Left ventricle myocardium inferior (tissue), 1 donor: Measurements from ENCODE around the gene GCNT1. TPM values are rescaled to one million over a fixed set of nuclear protein-coding genes. Genes with fewer than 3 reads are reported as not detected.
"Not testable (repeated sequence)": the region's sequence is repeated elsewhere in the genome, so short reads cannot be mapped to it uniquely, and the experiment has no call there.

Experiments
- DNase-seq: peaks from one replicate; pipeline ENCODE4 v3.0.0-alpha.2; 2020
- H3K27ac ChIP-seq: fragments of 200-600 bp; replicated peaks from 2 replicates; pipeline ENCODE4 v1.8.0; 2021
- H3K27me3 ChIP-seq: fragments of 200-600 bp; 2 replicates; pipeline ENCODE4 v1.8.0; 2021; ENCODE audit warnings: low read depth
- H3K36me3 ChIP-seq: fragments of 200-600 bp; 2 replicates; pipeline ENCODE4 v1.8.0; 2021
- H3K4me1 ChIP-seq: fragments of 200-600 bp; 2 replicates; pipeline ENCODE4 v1.8.0; 2021
- H3K4me3 ChIP-seq: fragments of 200-600 bp; 2 replicates; pipeline ENCODE4 v1.8.0; 2021; ENCODE audit warnings: mild to moderate bottlenecking, moderate library complexity
- H3K9me3 ChIP-seq: fragments of 200-600 bp; replicated peaks from 2 replicates; pipeline ENCODE4 v1.8.0; 2021
- CTCF ChIP-seq: fragments of 200-600 bp; IDR thresholded peaks from 2 replicates; pipeline ENCODE4 v1.8.0; 2021; ENCODE audit warnings: antibody characterized with exemption, mild to moderate bottlenecking, borderline replicate concordance
- intact Hi-C: fragments of 100-400 bp; cut with micrococcal nuclease; formaldehyde crosslinking; loops from one replicate; pipeline ENCODE4 v1.11.0; 2022
- total RNA-seq: library from RNA; stranded (reverse); fragmentation: NEBNext Ultra II Directional; extraction: Animal tissue kit (Norgen Biotek cat#: 25700); gene quantifications from one replicate; pipeline ENCODE4 v1.2.1, GENCODE V29; 2021
- donor health status: DM: no; HTN: yes; CAD: no; lungs with severe emphysema.

The GCNT1 gene
- total RNA-seq, 1 donor from 2014 or later: 1.3 TPM

DNA sequence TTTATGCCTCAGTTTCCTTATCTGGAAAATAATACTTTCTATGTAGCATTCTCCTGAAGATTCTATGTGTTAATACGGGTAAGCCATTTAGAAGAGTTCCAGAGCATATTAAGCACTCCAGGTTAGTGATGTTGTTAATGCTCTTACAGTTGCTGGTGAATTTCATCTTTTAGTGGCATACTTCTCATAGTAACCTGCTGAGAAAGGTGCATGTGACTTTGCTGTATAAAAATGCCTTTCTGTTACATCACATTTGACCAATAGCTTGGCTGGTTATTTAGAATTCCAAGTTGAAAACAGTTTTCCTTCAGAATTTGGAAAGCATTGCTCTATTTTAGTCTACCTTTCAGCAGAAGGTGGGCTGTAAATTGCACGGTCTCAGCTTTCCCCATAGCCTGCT lies 27.2 kb downstream of the GCNT1 start:
- no peaks in the 10 kb centered on the region for H3K27me3 ChIP-seq
- no peak overlapping the region for H3K27ac ChIP-seq
- H3K4me3 ChIP-seq: no peak overlapping the region
- TF ChIP-seq CTCF: no peak
- no peaks in the 10 kb centered on the region for H3K36me3 ChIP-seq
- intact Hi-C loops: no loop called here
- H3K4me1 ChIP-seq: peaks cover 6% of the 10 kb centered on the region
- H3K9me3 ChIP-seq: peaks cover 12% of the 10 kb centered on the region
- no peak for DNase-seq

DNA sequence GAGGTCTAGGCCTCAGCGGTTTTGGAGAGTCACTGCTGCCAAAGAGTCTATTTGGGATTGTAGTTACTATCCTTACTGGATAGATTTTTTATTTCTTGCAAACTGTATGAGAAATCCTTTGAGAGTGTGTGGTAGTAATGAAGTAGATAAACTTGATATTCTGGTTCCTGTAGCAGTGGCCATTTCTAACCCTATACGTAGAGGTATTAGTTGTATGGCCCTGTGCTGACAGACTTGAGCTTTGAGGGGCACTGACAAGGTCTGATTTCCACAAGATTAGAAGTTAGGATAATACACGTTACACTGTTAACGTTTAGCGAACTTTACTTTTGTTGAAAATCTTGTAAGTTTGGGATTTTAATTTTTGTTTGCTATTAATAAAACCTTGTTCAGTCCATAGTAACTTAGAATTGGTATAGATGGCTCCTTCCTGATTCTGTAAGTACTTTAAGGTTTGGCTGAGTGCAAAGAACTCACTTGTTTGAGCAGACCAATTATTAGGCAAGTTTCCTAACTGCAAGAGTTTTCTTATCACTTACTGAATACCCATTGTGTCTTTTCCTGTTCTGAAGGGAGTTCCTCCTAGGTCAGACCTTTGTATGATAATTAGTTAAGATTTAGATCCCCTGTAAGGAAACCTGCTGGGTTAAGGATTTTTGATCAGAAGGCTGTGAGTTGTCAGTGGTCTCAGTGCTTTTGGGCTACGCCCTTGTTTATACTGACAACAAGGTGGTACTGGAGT lies 31.4 kb downstream of the GCNT1 start:
- H3K9me3 ChIP-seq: peaks cover 18% of the 10 kb centered on the region
- H3K27ac ChIP-seq: peak overlapping the region; percentile 73
- H3K27me3 ChIP-seq: no peaks in the 10 kb centered on the region
- peaks cover 8% of the 10 kb centered on the region for H3K4me1 ChIP-seq
- no peak for DNase-seq
- no peak overlapping the region for H3K4me3 ChIP-seq
- intact Hi-C loops: no loop called here
- H3K36me3 ChIP-seq: no peaks in the 10 kb centered on the region
- no peak for TF ChIP-seq CTCF

GRCh38 chr9:76491056-76491455 lies 32.1 kb downstream of the GCNT1 start:
- H3K4me1 ChIP-seq, intact Hi-C loops, DNase-seq, H3K27me3 ChIP-seq, H3K36me3 ChIP-seq, H3K4me3 ChIP-seq: not testable (repeated sequence)
- H3K27ac ChIP-seq: peak overlapping the region; percentile 73
- H3K9me3 ChIP-seq: peaks cover 20% of the 10 kb centered on the region

DNA sequence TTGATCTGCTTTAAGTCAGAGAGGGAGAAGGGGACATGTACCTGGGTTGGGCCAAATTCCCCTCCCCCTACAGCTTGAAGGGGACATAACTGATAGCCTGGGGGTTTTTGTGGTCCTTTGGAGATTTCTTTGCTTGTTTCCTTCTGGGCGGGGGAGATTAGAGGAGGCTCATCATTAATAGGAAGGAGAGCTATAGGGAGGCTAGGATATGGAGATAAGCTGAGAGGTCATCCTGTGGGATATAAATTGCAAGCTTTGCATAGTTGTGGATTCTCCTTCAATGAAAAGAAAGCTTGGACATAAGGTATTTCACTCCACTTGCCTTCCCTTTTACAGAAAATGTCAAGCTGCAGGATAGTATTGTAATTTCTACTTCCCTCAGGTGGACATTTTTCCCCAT lies 34.5 kb downstream of the GCNT1 start:
- H3K4me1 ChIP-seq, DNase-seq, H3K27me3 ChIP-seq, H3K27ac ChIP-seq, H3K4me3 ChIP-seq, intact Hi-C loops, H3K36me3 ChIP-seq: not testable (repeated sequence)
- peaks cover 20% of the 10 kb centered on the region for H3K9me3 ChIP-seq

GRCh38 chr9:76500061-76500460 lies 41.1 kb downstream of the GCNT1 start:
- TF ChIP-seq CTCF: no peak
- no peaks in the 10 kb centered on the region for H3K4me1 ChIP-seq
- DNase-seq: no peak
- H3K27me3 ChIP-seq: no peaks in the 10 kb centered on the region
- H3K27ac ChIP-seq: no peak overlapping the region
- intact Hi-C loops: no loop called here
- H3K9me3 ChIP-seq: peaks cover 6% of the 10 kb centered on the region
- H3K4me3 ChIP-seq: no peak overlapping the region
- H3K36me3 ChIP-seq: no peaks in the 10 kb centered on the region

- Histone ChIP-seq H3K27me3 (no peaks in the 10 kb centered on the region), H3K4me1 (no peaks in the 10 kb centered on the region), H3K36me3 (no peaks in the 10 kb centered on the region), H3K27ac (no peak overlapping the region), H3K9me3 (no peaks in the 10 kb centered on the region), H3K4me3 (no peak overlapping the region)
- TF ChIP-seq CTCF: no peak
- intact Hi-C loops: no loop called here
- DNase-seq: no peak
Measured at GRCh38 chr9:76502746-76503145, 43.8 kb downstream of the GCNT1 start.
